GM12878 (cell line): ENCODE measurements around the gene RGS14. TPM values are rescaled to one million over a fixed set of nuclear protein-coding genes. Genes with fewer than 3 reads are reported as not detected.

Experiments
- EGR1 ChIP-seq, 2 experiments: IDR thresholded peaks; 1 replicate in 1 of 2; 2 replicates in 1 of 2; pipeline ENCODE4 v1.6.1; 2011 to 2012; ENCODE audit warnings: low read depth in 2 of 2, low read length in 2 of 2, borderline replicate concordance in 1 of 2, mild to moderate bottlenecking in 1 of 2, moderate library complexity in 1 of 2
- HDGF ChIP-seq: fragments of 450-650 bp; IDR thresholded peaks from 2 replicates; pipeline ENCODE4 v1.6.1; 2016; ENCODE audit warnings: antibody characterized with exemption
- MXI1 ChIP-seq: fragments of 150-350 bp; IDR thresholded peaks from 2 replicates; pipeline ENCODE4 v1.6.1; 2011; ENCODE audit warnings: low read depth, mild to moderate bottlenecking, inconsistent platforms, low read length, improper control_type of control experiment
- NFIC ChIP-seq: IDR thresholded peaks from 2 replicates; pipeline ENCODE4 v1.6.1; 2012; ENCODE audit warnings: low read depth, mild to moderate bottlenecking, inconsistent platforms, low read length, moderate library complexity
- POLR2AphosphoS5 ChIP-seq: IDR thresholded peaks from 2 replicates; pipeline ENCODE4 v1.6.1; 2011; ENCODE audit warnings: mild to moderate bottlenecking, low read length, inconsistent platforms
- RCOR1 ChIP-seq: conservative IDR thresholded peaks from 2 replicates; pipeline ENCODE4 v1.6.1; 2012; ENCODE audit warnings: low read depth, low read length, improper control_type of control experiment
- STAT3 ChIP-seq: IDR thresholded peaks from 2 replicates; pipeline ENCODE4 v1.6.1; 2011; ENCODE audit warnings: low read depth, low read length, improper control_type of control experiment
- WRNIP1 ChIP-seq: IDR thresholded peaks from 2 replicates; pipeline ENCODE4 v1.6.1; 2011; ENCODE audit warnings: low read depth, low read length, improper control_type of control experiment, borderline replicate concordance
- polyA plus RNA-seq, 11 experiments: library from polyadenylated mRNA; depleted of rRNA in 4 of 11; unstranded in 6 of 11; stranded (reverse) in 5 of 11; fragments of >200 nt; fragmentation: Nextera tagmentation in 4 of 11; fragmentation: Illumina TruSeq in 1 of 11; extraction: Ambion mirVana in 4 of 11; extraction: Trizol in 1 of 11; gene quantifications; 1 replicate in 1 of 11; 2 replicates in 10 of 11; pipeline versions ENCODE4 v1.2.1 to v1.2.3, GENCODE V29; 2011 to 2016; ENCODE audit warnings: inconsistent platforms in 2 of 11, missing spikeins in 2 of 11, low read depth in 1 of 11
- total RNA-seq, 4 experiments: library from RNA; depleted of rRNA in 3 of 4; stranded (reverse); fragments of >200 nt in 3 of 4; fragmentation: Illumina TruSeq in 1 of 4; extraction: Trizol in 1 of 4; gene quantifications; 2 replicates each; pipeline versions ENCODE4 v1.2.1 to v1.2.3, GENCODE V29; 2013 to 2021
- TF ChIP-seq, protein P1 (sequence below): fragments of 450-650 bp; IDR thresholded peaks from 2 replicates; pipeline ENCODE4 v1.6.1; 2016; ENCODE audit warnings: mild to moderate bottlenecking, moderate library complexity, borderline replicate concordance
- TF ChIP-seq, protein P2 (sequence below): fragments of 450-650 bp; IDR thresholded peaks from 2 replicates; pipeline ENCODE4 v1.6.1; 2016; ENCODE audit warnings: mild to moderate bottlenecking
- TF ChIP-seq, protein P3 (sequence below): IDR thresholded peaks from 2 replicates; pipeline ENCODE4 v1.6.1; 2011; ENCODE audit warnings: low read depth, mild to moderate bottlenecking, low read length, moderate library complexity, borderline replicate concordance; ENCODE audit errors: extremely low read depth
- TF ChIP-seq, protein P4 (sequence below): fragments of 450-650 bp; IDR thresholded peaks from 2 replicates; pipeline ENCODE4 v1.6.1; 2016; ENCODE audit warnings: mild to moderate bottlenecking
- TF ChIP-seq, protein P5 (sequence below): IDR thresholded peaks from 2 replicates; pipeline ENCODE4 v1.6.1; 2011; ENCODE audit warnings: borderline replicate concordance, low read depth, mild to moderate bottlenecking, moderate library complexity, low read length; ENCODE audit not compliant: insufficient read depth, poor library complexity, severe bottlenecking
- TF ChIP-seq, protein P6 (sequence below): fragments of 450-650 bp; IDR thresholded peaks from 2 replicates; pipeline ENCODE4 v1.6.1; 2017; ENCODE audit warnings: mild to moderate bottlenecking, low read depth, inconsistent platforms; ENCODE audit not compliant: poor library complexity, severe bottlenecking

Gene RGS14
- total and polyA plus RNA-seq, 10 of the 15 experiments (the other 5 are each of a cell fraction or from before 2014, with no cell fraction given) = 0.19 to 88.7 (median 54.8) TPM

DNA sequence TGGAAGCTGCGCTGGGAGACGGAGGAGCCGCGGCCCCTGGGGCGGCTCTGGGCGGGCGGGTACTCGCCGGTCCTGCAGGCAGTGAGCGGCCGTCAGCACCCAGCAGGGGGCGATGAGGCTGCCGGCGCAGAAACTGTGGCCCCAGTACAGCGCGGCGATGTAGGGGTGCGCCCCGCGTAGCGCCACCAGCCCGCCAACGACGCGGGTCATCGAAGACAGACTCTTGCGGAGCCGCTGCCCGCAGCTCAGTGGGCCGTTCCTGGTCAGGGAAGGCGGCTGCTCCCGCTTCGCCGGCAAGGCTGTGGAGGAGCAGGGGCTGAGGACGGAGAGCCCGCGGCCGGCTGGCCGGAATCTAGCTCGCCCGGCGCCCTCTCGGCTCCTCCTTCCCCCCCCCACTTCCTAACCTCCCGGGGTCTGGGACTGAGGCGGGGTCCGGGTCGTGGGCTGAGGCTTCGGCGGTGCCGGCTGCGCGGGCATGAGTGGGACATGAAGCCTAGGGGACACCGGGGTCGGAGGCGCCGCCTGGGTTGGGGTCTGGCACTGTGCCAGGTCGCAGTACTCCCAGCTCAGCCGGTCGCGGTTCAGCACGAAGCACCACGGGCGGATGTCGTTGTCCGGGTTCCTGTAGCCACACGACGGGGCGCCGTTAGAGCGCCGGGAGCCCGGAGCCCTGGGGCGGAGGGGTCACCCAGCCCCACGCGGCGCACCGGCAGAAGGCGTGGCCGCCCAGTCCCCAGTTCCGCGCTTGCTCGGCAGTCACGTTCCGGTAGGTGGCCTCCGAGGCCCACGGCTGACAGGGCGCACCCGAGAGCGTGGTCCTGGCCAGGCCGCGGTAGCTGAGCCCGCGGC, 46.3 kb downstream of the RGS14 start (continued):
- TF ChIP-seq POLR2AphosphoS5 = no peak; the same call in 1 of the 2 replicates
- TF ChIP-seq, protein P1, sequence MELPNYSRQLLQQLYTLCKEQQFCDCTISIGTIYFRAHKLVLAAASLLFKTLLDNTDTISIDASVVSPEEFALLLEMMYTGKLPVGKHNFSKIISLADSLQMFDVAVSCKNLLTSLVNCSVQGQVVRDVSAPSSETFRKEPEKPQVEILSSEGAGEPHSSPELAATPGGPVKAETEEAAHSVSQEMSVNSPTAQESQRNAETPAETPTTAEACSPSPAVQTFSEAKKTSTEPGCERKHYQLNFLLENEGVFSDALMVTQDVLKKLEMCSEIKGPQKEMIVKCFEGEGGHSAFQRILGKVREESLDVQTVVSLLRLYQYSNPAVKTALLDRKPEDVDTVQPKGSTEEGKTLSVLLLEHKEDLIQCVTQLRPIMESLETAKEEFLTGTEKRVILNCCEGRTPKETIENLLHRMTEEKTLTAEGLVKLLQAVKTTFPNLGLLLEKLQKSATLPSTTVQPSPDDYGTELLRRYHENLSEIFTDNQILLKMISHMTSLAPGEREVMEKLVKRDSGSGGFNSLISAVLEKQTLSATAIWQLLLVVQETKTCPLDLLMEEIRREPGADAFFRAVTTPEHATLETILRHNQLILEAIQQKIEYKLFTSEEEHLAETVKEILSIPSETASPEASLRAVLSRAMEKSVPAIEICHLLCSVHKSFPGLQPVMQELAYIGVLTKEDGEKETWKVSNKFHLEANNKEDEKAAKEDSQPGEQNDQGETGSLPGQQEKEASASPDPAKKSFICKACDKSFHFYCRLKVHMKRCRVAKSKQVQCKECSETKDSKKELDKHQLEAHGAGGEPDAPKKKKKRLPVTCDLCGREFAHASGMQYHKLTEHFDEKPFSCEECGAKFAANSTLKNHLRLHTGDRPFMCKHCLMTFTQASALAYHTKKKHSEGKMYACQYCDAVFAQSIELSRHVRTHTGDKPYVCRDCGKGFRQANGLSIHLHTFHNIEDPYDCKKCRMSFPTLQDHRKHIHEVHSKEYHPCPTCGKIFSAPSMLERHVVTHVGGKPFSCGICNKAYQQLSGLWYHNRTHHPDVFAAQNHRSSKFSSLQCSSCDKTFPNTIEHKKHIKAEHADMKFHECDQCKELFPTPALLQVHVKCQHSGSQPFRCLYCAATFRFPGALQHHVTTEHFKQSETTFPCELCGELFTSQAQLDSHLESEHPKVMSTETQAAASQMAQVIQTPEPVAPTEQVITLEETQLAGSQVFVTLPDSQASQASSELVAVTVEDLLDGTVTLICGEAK = no peak
- no peak for TF ChIP-seq HDGF
- TF ChIP-seq, protein P2, sequence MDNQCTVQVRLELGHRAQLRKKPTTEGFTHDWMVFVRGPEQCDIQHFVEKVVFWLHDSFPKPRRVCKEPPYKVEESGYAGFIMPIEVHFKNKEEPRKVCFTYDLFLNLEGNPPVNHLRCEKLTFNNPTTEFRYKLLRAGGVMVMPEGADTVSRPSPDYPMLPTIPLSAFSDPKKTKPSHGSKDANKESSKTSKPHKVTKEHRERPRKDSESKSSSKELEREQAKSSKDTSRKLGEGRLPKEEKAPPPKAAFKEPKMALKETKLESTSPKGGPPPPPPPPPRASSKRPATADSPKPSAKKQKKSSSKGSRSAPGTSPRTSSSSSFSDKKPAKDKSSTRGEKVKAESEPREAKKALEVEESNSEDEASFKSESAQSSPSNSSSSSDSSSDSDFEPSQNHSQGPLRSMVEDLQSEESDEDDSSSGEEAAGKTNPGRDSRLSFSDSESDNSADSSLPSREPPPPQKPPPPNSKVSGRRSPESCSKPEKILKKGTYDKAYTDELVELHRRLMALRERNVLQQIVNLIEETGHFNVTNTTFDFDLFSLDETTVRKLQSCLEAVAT = no peak; the same call in 1 of the 2 replicates
- peak; percentile 88; the same call in 1 of the 2 replicates for TF ChIP-seq MXI1
- no peak for TF ChIP-seq NFIC
- TF ChIP-seq WRNIP1 = no peak
- TF ChIP-seq, protein P3, sequence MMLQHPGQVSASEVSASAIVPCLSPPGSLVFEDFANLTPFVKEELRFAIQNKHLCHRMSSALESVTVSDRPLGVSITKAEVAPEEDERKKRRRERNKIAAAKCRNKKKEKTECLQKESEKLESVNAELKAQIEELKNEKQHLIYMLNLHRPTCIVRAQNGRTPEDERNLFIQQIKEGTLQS = no peak
- no peak for TF ChIP-seq STAT3
- TF ChIP-seq, protein P4, sequence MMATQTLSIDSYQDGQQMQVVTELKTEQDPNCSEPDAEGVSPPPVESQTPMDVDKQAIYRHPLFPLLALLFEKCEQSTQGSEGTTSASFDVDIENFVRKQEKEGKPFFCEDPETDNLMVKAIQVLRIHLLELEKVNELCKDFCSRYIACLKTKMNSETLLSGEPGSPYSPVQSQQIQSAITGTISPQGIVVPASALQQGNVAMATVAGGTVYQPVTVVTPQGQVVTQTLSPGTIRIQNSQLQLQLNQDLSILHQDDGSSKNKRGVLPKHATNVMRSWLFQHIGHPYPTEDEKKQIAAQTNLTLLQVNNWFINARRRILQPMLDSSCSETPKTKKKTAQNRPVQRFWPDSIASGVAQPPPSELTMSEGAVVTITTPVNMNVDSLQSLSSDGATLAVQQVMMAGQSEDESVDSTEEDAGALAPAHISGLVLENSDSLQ = no peak
- TF ChIP-seq RCOR1 = no peak
- TF ChIP-seq, protein P5, sequence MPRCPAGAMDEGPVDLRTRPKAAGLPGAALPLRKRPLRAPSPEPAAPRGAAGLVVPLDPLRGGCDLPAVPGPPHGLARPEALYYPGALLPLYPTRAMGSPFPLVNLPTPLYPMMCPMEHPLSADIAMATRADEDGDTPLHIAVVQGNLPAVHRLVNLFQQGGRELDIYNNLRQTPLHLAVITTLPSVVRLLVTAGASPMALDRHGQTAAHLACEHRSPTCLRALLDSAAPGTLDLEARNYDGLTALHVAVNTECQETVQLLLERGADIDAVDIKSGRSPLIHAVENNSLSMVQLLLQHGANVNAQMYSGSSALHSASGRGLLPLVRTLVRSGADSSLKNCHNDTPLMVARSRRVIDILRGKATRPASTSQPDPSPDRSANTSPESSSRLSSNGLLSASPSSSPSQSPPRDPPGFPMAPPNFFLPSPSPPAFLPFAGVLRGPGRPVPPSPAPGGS = no peak
- TF ChIP-seq, protein P6, sequence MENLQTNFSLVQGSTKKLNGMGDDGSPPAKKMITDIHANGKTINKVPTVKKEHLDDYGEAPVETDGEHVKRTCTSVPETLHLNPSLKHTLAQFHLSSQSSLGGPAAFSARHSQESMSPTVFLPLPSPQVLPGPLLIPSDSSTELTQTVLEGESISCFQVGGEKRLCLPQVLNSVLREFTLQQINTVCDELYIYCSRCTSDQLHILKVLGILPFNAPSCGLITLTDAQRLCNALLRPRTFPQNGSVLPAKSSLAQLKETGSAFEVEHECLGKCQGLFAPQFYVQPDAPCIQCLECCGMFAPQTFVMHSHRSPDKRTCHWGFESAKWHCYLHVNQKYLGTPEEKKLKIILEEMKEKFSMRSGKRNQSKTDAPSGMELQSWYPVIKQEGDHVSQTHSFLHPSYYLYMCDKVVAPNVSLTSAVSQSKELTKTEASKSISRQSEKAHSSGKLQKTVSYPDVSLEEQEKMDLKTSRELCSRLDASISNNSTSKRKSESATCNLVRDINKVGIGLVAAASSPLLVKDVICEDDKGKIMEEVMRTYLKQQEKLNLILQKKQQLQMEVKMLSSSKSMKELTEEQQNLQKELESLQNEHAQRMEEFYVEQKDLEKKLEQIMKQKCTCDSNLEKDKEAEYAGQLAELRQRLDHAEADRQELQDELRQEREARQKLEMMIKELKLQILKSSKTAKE = peak; percentile 56
- no peak for TF ChIP-seq EGR1 (IDR thresholded peaks at IDR 0.05; ENCODE audit: borderline replicate concordance in 1 of 2, low read depth in 2 of 2, low read length in 2 of 2)
